Prostate gland (tissue), 2 donors: Measurements from ENCODE around the gene PLRG1.

Experiments
- POLR2AphosphoS5 ChIP-seq: sonication (generic); formaldehyde crosslinking; IDR thresholded peaks from one replicate; pipeline ENCODE4 v1.6.1; 2017; ENCODE audit warnings: antibody characterized with exemption
- TF ChIP-seq, protein P1 (sequence below), 4 experiments: fragments of 200-600 bp in 2 of 4; fragments of 450-650 bp in 2 of 4; sonication (generic) in 2 of 4; IDR thresholded peaks; 1 replicate in 3 of 4; 2 replicates in 1 of 4; pipeline ENCODE4 v1.5.1; 2016 to 2019; ENCODE audit warnings: antibody characterized with exemption in 4 of 4, mild to moderate bottlenecking in 2 of 4, moderate library complexity in 2 of 4

GRCh38 chr4:154566639-154567204 lies 16.5 kb upstream of the PLRG1 start:
- no peak for TF ChIP-seq POLR2AphosphoS5
- TF ChIP-seq, protein P1, sequence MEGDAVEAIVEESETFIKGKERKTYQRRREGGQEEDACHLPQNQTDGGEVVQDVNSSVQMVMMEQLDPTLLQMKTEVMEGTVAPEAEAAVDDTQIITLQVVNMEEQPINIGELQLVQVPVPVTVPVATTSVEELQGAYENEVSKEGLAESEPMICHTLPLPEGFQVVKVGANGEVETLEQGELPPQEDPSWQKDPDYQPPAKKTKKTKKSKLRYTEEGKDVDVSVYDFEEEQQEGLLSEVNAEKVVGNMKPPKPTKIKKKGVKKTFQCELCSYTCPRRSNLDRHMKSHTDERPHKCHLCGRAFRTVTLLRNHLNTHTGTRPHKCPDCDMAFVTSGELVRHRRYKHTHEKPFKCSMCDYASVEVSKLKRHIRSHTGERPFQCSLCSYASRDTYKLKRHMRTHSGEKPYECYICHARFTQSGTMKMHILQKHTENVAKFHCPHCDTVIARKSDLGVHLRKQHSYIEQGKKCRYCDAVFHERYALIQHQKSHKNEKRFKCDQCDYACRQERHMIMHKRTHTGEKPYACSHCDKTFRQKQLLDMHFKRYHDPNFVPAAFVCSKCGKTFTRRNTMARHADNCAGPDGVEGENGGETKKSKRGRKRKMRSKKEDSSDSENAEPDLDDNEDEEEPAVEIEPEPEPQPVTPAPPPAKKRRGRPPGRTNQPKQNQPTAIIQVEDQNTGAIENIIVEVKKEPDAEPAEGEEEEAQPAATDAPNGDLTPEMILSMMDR (IDR thresholded peaks at IDR 0.05), result no peak
